ENCODE results near the gene ZNF699. TPM values are rescaled to one million over a fixed set of nuclear protein-coding genes. Genes with fewer than 3 reads are reported as not detected.

ZNF699 gene
- polyA plus RNA-seq, 3 donors: 3.4 to 18.5 (median 5.6) TPM

DNA sequence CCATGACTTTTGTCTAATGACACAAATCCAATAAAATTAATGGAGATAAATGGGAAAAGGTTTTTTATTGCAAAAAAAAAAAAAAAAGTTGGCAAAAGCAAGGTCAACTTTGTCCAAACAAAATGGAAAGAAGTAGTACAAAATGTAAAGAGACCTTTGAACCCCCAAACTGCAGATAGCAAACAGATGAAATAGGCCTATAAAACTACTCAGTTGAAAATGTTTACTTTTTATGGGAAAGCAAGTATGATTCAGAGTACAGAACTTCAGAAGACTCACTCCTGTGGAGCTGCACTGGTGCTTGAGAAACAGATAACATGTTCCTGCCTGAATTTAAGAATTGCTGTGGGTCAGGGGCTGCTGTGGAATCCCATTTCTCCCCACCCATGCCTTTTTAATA lies 43.4 kb upstream of the ZNF699 start:
- Histone ChIP-seq H3K27me3 (ENCODE audit: control insufficient read depth in 2 of 2, insufficient read depth in 2 of 2, low read length in 2 of 2) (no peaks in the 10 kb centered on the region), H3K27ac (ENCODE audit: low read depth in 1 of 2, low read length in 2 of 2) (no peak overlapping the region), H4K20me1 (ENCODE audit: insufficient read depth, low read length) (no peaks in the 10 kb centered on the region), H3K36me3 (replicated peaks in 1 of 2; ENCODE audit: control insufficient read depth in 1 of 2, insufficient read depth in 2 of 2, low read length in 2 of 2) (no peaks in the 10 kb centered on the region), H3K9ac (ENCODE audit: insufficient read depth, low read length, poor library complexity, severe bottlenecking) (no peak overlapping the region), H3K4me3 (replicated peaks in 1 of 3; ENCODE audit: low read depth in 2 of 3, low read length in 3 of 3) (no peak overlapping the region), H2AFZ (ENCODE audit: insufficient read depth, low read depth, low read length, poor library complexity, severe bottlenecking) (no peak overlapping the region), H3K4me2 (replicated peaks; ENCODE audit: extremely low read depth, low read length, poor library complexity, severe bottlenecking) (no peak overlapping the region), H3K4me1 (ENCODE audit: control insufficient read depth in 1 of 2, insufficient read depth in 2 of 2, low read length in 2 of 2) (no peaks in the 10 kb centered on the region), H3K79me2 (ENCODE audit: insufficient read depth, low read length) (no peaks in the 10 kb centered on the region), H3K9me3 (replicated peaks in 1 of 2; ENCODE audit: control insufficient read depth in 1 of 2, insufficient read depth in 1 of 2, low read length in 2 of 2) (peaks cover 74 to 93% of the 10 kb centered on the region in 2 donors)
- H3K4me3 Mint-ChIP-seq: no peak overlapping the region
- peaks cover 27 to 91% (median 80%) of the 10 kb centered on the region in 7 donors for H3K9me3 Mint-ChIP-seq
- intact Hi-C loops (cut with micrococcal nuclease): no loop called here
- no peaks in the 10 kb centered on the region for H3K4me1 Mint-ChIP-seq
- peaks cover 0 to 3% (median 1%) of the 10 kb centered on the region in 3 donors for H3K27me3 Mint-ChIP-seq (ENCODE audit: low read depth in 3 of 3)
- no peak overlapping the region for H3K27ac Mint-ChIP-seq
- peaks cover 0 to 4% of the 10 kb centered on the region in 2 donors for H3K36me3 Mint-ChIP-seq
- no peak for TF ChIP-seq CTCF (IDR thresholded peaks at IDR 0.05)
- DNase-seq: no peak

DNA sequence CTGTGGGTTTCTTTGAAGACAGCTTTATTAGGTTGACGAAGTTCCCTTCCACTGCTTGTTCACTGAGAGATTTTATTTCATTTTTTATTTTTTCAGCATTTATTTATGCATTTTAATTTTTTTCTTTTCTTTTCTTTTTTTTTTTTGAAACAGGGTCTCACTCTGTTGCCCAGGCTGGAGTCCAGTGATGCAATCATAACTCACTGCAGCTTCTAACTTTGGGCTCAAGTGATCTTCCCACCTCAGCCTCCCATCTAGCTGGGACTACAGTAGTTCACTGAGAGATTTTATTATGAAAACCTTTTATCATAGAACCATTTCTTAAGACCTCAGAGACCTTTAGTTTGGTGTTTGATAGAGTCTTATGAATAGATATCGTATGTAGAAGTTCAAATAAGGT lies 42.9 kb upstream of the ZNF699 start:
- Histone ChIP-seq H3K4me1 (ENCODE audit: control insufficient read depth in 1 of 2, insufficient read depth in 2 of 2, low read length in 2 of 2) (no peaks in the 10 kb centered on the region), H4K20me1 (ENCODE audit: insufficient read depth, low read length) (no peaks in the 10 kb centered on the region), H3K79me2 (ENCODE audit: insufficient read depth, low read length) (no peaks in the 10 kb centered on the region), H3K4me2 (replicated peaks; ENCODE audit: extremely low read depth, low read length, poor library complexity, severe bottlenecking) (no peak overlapping the region), H3K27ac (ENCODE audit: low read depth in 1 of 2, low read length in 2 of 2) (no peak overlapping the region), H3K36me3 (replicated peaks in 1 of 2; ENCODE audit: control insufficient read depth in 1 of 2, insufficient read depth in 2 of 2, low read length in 2 of 2) (no peaks in the 10 kb centered on the region), H2AFZ (ENCODE audit: insufficient read depth, low read depth, low read length, poor library complexity, severe bottlenecking) (no peak overlapping the region), H3K4me3 (replicated peaks in 1 of 3; ENCODE audit: low read depth in 2 of 3, low read length in 3 of 3) (no peak overlapping the region), H3K9me3 (replicated peaks in 1 of 2; ENCODE audit: control insufficient read depth in 1 of 2, insufficient read depth in 1 of 2, low read length in 2 of 2) (peaks cover 70 to 92% of the 10 kb centered on the region in 2 donors), H3K9ac (ENCODE audit: insufficient read depth, low read length, poor library complexity, severe bottlenecking) (no peak overlapping the region), H3K27me3 (ENCODE audit: control insufficient read depth in 2 of 2, insufficient read depth in 2 of 2, low read length in 2 of 2) (no peaks in the 10 kb centered on the region)
- H3K36me3 Mint-ChIP-seq: peaks cover 0 to 4% of the 10 kb centered on the region in 2 donors
- no CpG with 5 or more reads among the region's 2 CpGs for WGBS (ENCODE audit: insufficient coverage)
- intact Hi-C loops (cut with micrococcal nuclease): no loop called here
- no peak overlapping the region for H3K4me3 Mint-ChIP-seq
- H3K27me3 Mint-ChIP-seq (ENCODE audit: low read depth in 3 of 3): peaks cover 0 to 3% (median 1%) of the 10 kb centered on the region in 3 donors
- H3K27ac Mint-ChIP-seq: no peak overlapping the region
- H3K9me3 Mint-ChIP-seq: peaks cover 24 to 90% (median 78%) of the 10 kb centered on the region in 7 donors
- TF ChIP-seq CTCF (IDR thresholded peaks at IDR 0.05): no peak
- no peaks in the 10 kb centered on the region for H3K4me1 Mint-ChIP-seq
- no peak for DNase-seq
